ENCODE results near the gene GABRR3.

Gene GABRR3

GRCh38 chr3:97957617-97958311 lies 77.4 kb downstream of the GABRR3 start:
- no peak for DNase-seq (ENCODE audit: low read depth in 2 of 2)

- no peak for DNase-seq (ENCODE audit: low read depth in 2 of 2)
Observed at GRCh38 chr3:97956051-97956450, 79.1 kb downstream of the GABRR3 start.

- no peak for DNase-seq (ENCODE audit: low read depth in 2 of 2)
Observed at GRCh38 chr3:97954228-97954827, 80.8 kb downstream of the GABRR3 start.

DNA sequence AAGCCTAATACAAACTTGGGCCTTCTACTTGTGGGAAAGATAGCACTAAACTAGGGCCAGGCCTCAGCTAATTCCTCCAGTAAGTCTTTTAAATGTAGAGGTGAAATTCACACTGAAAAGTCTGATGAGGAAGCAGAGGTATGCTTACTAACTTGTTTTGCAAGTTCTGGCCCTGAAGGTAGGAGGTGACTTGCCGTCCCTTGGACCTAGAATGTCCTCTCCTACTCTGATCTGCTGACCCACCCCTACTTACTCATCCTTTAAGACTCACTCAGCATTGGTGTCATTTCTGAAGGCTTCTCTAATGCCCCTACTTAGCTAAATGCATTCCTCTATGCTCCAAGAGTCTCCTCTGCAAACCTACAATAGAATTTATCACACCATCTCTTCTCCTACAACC lies 82.2 kb downstream of the GABRR3 start:
- DNase-seq (ENCODE audit: low read depth in 2 of 2), result no peak

DNA sequence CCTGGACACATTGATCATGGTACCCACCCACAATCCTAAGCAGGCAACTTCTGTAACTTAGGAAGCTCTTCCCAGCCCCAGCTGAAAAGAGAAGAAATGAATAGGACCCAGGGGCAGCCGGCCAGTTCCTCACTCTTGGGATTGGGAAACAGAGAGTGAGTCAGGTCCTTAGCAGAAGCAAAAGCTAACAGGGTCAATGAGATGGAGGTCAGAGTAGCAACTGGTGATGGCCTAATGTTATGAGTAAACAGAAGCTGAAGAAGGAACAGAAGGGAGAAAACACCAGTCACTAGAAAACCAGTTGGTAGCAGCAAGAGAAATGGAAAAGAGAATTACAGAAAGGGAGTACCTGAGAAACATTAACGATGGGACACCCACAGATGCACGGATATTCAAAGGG lies 82.8 kb downstream of the GABRR3 start:
- DNase-seq (ENCODE audit: low read depth in 2 of 2), result no peak

- no peak for DNase-seq (ENCODE audit: low read depth in 2 of 2)
Observed at GRCh38 chr3:97950360-97950759, 84.8 kb downstream of the GABRR3 start.

- no peak for DNase-seq (ENCODE audit: low read depth in 2 of 2)
Observed at GRCh38 chr3:97949743-97950142, 85.4 kb downstream of the GABRR3 start.

GRCh38 chr3:97949110-97949485 lies 86.0 kb downstream of the GABRR3 start:
- no peak for DNase-seq (ENCODE audit: low read depth in 2 of 2)

DNA sequence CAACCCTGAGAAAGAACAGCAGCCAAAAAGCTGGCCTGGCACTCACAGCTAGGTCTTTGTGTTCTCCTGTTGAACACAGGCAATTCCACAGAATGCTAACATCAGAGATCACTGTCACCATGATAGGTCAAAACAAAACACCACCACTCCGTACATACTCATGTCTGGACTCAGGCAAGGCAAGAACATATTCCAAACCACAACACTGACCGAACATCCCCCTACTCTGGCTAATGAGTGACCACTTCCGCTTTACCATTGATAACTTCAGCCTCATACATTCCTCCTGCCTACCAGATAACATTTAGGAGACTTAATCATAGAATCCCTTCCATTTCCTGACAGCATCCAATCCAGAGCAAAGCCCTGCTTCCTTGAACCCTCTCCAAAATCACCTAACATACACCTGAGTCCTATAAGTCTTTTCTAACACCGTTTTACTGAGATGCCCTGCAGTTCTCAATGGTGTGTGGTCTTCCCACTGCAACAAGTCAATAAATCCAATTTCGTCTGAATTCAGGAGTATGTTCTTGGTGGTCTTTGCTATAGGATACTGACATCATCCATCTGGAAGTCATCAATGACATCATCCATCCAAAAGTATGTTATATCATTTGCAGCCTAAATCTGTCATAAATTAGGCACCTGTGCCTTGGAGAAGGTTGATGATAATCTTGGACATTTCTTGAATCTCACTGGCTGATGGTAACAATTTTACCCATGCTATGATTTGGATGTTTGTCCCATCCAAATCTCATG lies 86.6 kb downstream of the GABRR3 start:
- no peak for DNase-seq (ENCODE audit: low read depth in 2 of 2)

DNA sequence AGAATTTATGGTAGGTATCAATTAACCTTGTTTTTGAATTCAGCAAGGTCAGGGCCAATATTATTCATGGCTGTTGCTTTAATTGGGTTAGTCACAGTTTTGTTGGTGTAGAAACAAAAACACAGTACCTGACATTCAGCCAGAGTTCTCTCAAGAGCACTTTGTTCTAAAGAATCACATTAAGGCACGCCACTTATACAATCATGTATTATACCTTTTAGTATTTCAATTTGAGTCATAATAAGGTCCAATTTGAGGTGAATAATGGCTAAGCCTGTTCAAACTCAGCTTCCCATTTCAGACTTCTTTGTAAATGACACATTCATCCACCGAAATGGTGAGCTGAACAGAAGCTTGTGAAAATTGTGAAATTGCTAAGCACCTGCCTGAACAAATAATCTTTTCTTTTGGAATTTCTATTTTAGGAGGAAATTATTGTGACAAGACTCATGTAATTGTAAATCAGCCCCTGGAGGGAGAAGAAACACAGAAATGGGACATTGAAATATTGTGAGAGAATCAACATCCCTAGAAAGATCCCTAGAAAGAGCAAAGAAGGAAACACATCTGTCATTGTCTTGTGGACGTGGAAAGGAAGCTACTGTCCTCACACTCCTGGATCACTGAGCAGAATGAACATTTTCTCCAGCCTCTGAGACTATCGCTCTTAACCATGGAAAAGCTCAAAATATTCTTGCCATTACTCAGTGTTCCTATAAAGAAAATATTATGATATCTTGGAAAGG lies 92.1 kb downstream of the GABRR3 start:
- no peak for DNase-seq (ENCODE audit: low read depth in 2 of 2)

DNA sequence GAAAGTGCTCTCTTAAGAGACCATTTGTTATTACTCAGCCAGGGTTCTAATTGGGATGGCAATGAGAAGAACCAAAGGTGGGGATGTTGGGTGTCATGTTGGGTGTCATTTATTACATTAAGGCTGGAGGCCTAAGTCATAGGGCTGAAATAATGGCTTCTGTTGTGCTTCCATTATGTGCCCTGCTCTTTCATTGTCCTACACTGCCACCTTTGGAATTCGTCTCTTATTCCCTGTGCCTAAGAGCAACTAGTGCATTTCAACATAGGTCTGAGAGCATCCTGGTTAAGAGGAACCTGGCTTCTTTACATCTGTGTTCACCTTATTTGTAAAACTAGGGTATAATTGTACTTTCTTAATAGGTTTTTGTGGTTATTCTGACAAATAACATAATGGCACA lies 95.1 kb downstream of the GABRR3 start:
- no peak for DNase-seq (ENCODE audit: low read depth in 2 of 2)

DNA sequence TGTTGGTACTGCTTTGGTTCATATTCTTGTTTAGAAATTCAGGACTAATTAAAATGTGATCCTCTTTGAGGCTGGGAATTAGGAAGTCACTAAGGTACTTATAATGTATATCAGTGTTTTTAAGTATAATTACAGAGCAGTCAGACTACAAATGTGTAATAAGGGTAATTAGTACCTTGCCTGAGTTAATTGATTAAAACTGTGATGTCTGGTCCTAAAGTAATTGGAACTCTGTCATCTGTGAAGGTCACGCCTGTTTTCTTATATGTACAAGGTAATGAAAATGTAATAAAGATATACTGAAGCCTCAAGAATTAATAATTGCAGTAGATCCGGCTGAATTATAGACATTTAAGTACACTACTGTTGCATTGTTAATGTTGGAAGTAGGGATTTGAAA lies 95.7 kb downstream of the GABRR3 start:
- DNase-seq (ENCODE audit: low read depth in 2 of 2), result no peak

DNA sequence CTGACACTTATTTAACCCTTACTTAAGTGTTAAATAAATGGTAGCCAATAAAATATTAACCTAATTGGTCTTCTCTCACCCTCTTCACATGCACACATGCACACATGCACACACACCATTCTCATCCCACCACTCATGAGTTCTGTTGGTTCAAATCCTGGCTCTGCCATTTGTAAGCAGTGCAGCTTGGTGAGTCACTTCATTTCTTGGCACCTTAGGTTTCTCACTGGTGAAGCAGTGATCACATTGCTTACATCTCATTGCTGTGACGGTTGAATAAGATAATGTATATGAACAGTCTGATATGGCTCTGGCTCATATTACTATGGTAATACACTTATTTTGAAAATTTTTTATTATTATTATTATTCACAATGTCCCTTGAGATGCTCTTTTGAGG lies 96.7 kb downstream of the GABRR3 start:
- no peak for DNase-seq (ENCODE audit: low read depth in 2 of 2)

DNA sequence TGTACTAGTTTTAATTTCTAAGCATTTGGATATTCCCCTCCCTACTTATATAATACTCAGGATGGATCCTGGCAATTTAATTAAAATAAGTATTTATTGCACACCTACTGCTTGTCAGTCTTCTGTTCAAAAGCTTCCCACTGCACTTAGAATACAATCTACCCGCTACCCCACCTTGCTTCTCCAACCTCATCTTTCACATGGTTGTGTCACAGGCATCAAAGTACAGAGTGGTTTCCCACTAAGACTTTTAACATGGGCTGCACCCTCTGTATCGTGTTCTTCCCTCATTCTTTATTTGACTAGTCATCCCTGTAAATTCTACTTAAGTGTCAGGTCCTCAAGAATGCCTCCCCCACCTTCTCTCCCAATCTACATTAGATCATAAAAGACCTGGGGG lies 97.9 kb downstream of the GABRR3 start:
- DNase-seq (ENCODE audit: low read depth in 2 of 2), result no peak

DNA sequence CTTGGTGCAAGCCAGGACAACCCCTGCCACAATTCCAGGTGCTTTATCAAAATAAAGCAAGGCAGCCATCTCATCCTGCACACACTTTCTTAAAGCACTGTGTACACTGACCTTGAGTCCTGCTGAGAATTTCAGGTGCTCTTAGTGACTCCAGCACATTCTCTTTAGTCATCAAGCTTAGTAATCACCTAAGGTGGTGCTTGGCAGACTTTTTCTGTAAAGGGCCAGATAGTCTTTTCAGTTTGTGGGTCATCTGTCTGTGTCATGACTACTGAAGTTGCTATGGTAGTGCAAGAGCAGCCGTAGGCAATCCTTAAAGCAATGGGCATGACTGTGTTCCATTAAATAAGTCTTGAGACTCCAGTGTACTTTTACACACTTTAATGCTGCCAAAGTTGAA lies 99.3 kb downstream of the GABRR3 start:
- DNase-seq (ENCODE audit: low read depth in 2 of 2), result no peak

Measured in activated CD8-positive, alpha-beta memory T cell treated with anti-CD3 and anti-CD28 coated beads for 4 hours (primary cell).